TTC549 (cell line): ENCODE measurements around the gene CNEP1R1.

Source experiments
- FAIRE-seq: peaks from 2 replicates; lab custom pipeline; 2012; peaks lifted over from hg19 to GRCh38; lab: Jason Lieb, UNC

The CNEP1R1 gene

DNA sequence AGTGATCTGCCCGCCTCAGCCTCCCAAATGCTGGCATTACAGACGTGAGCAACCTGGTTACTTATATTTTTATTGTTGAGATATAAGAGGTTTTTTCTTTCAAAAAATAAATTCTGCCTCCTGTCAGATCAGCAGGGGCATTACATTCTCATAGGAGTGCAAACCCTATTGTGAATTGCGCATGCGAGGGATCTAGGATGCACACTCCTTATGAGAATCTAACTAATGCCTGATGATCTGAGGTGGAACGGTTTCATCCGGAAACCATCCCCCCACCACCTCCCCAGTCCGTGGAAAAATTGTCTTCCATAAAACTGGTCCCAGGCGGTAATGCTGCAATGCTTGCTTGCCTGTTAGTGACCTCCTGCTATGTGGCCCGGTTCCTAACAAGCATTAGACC lies 7.5 kb upstream of the CNEP1R1 start:
- FAIRE-seq, result no peak

GRCh38 chr16:50021544-50021943 lies 3.5 kb upstream of the CNEP1R1 start:
- FAIRE-seq, result no peak

DNA sequence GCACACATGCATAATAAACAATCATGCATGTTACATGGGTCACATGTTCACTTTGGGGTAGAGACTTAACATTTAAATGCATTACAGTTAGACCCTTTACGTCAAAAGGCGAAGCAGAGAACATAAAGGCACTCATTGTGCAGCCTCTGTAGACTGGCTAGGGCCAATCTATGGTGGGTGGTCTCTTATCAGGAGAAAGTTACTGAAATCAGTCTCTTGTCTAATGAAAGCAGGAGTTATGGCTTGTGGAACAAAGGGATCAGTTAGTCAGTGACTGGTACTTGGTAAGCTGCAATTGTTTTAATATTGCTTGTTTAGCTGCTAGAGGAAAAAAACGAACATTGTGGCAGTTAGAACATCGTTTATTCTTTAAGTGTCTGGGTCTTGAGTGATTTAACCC lies 1.4 kb upstream of the CNEP1R1 start:
- FAIRE-seq, result no peak

GRCh38 chr16:50024207-50024606 lies 818 bp upstream of the CNEP1R1 start:
- no peak for FAIRE-seq

DNA sequence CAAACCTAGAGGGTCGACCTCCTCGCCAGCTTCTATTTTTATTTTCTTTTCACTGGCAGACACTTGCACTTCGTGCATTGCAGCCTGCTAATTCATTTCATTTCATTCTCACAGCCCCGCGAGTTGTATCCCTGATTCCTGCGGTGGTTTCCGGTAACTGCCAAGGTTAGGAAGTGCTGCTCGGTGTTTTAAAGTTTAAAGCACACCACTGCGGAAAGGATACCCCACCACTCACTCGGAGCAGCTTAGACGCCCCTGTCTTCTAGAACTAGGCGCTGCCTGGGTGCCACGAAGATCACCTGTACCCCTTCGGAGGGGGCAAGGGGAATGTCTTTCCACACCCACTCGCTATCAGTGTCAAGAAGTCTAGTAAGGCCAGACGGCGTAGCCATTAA lies 509 bp downstream of the CNEP1R1 start:
- FAIRE-seq, result no peak

DNA sequence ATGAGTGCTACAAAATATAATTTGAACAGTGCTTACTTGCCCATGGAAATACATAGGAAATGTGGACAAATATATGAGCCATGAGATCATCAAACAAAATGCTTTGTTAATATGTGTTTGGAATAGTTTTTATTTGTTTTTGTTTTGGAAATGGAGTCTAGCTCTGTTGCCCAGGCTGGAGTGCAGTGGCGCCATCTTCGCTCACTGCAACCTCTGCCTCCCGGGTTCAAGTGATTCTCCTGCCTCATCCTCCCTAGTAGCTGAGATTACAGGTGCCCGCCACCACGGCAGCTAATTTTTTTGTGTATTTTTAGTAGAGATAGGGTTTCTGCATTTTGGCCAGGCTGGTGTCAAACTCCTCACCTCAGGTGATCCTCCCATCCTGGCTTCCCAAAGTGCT lies 2.8 kb downstream of the CNEP1R1 start:
- no peak for FAIRE-seq

GRCh38 chr16:50035468-50035992 lies 10.5 kb downstream of the CNEP1R1 start:
- no peak for FAIRE-seq

DNA sequence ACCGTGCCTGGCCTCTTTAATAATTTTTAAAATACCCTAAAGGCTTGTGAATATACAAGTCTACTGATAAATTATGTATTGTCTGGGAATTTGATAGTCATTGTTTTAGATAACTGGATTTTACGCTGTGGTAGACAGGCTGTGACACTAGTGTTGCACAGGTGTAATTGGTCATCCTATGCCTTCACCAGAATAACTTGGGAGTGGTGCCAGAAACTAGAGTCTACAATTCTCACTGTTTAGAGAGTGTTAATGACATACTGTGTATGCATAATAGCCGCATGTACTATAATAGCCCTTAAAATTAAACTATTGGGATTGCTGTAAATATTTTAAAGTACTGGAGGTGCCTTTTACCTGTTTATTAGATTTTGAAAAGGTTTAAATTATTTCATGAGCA lies 11.4 kb downstream of the CNEP1R1 start:
- no peak for FAIRE-seq

GRCh38 chr16:50037662-50038220 lies 12.7 kb downstream of the CNEP1R1 start:
- no peak for FAIRE-seq

- no peak for FAIRE-seq
Measured at GRCh38 chr16:50038286-50038685, 13.3 kb downstream of the CNEP1R1 start.

DNA sequence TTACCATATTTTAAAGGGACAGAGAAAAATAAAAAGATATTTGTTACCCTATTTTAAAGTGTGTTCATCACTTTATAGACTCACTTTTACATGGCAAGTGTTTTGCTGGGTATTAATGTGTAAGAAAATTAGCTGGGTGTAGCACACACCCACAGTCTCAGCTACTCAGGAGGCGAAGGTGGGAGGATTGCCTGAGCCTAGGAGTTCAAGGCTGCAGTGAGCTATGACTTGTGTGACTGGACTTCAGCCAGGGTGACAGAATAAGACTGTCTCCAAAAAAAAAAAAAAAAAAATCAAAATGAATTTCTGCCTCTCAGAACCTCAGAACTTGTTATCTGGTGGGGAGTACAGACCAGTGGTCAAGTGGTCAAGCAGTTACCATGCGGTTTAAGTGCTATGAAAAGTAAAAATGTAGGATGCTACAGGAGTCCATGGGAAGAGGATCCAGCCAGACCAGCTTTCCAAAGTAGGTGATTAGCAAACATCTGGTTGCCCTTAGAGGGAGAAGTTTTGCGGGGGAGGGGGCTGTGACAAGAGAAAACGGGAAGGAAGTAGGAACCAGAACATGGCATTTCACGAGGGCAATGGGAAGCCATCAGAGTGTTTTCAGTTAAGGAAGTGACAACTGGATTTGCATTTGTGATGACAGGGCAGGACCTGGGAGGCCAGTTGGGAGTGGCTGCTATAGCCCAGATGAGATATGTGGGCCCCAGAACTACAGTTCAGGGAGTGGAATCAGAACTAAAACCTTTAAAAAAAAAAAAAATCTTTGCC lies 13.9 kb downstream of the CNEP1R1 start:
- FAIRE-seq, result no peak

- FAIRE-seq, result no peak
Measured at GRCh38 chr16:50040018-50040417, 15.0 kb downstream of the CNEP1R1 start.

- FAIRE-seq, result no peak
Measured at GRCh38 chr16:50040710-50041109, 15.7 kb downstream of the CNEP1R1 start.

GRCh38 chr16:50043358-50043757 lies 18.3 kb downstream of the CNEP1R1 start:
- no peak for FAIRE-seq

- FAIRE-seq, result no peak
Measured at GRCh38 chr16:50045412-50045811, 20.4 kb downstream of the CNEP1R1 start.

GRCh38 chr16:50046853-50047252 lies 21.8 kb downstream of the CNEP1R1 start:
- FAIRE-seq, result no peak

- FAIRE-seq, result no peak
Measured at GRCh38 chr16:50047864-50048263, 22.8 kb downstream of the CNEP1R1 start.

DNA sequence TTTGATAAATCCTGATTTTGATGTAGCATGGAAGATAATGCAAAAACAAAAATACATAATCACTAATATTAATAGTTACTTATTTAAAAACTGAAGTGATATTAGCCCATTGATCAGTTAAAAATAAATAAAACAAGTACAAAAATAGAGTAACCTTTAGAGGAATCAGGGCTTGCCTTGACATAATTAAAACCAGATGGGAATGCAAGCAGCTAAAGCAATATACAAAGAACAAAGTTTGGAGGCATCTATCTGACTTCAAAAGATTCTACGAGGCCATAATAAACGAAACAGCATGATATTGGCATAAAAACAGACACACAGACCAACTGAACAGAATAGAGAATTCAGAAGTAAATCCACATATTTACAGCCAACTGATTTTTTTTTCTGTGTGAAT lies 25.8 kb downstream of the CNEP1R1 start:
- FAIRE-seq, result no peak

- FAIRE-seq, result no peak
Measured at GRCh38 chr16:50056226-50056625, 31.2 kb downstream of the CNEP1R1 start.

- no peak for FAIRE-seq
Measured at GRCh38 chr16:50058091-50058771, 33.2 kb downstream of the CNEP1R1 start.

- no peak for FAIRE-seq
Measured at GRCh38 chr16:50059111-50059510, 34.1 kb downstream of the CNEP1R1 start.

DNA sequence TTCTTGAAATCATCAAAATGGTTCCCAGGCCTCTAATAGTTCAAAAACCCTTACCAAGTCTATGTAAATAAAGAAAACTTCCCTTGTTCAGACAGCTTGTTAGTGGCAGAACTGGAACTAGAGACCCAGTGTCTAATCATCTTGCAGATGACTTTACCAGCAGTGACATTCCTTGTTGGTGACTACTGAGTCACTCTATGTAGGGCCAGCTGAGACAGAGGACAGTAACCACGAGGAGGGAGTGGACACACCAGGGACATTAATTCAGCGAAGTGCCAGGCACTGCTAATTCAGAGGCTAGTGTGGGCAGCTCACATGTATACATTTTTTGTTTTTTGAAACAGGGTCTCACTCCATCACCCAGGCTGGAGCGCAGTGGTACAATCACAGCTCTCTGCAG lies 34.6 kb downstream of the CNEP1R1 start:
- no peak for FAIRE-seq

GRCh38 chr16:50061326-50061725 lies 36.3 kb downstream of the CNEP1R1 start:
- no peak for FAIRE-seq

DNA sequence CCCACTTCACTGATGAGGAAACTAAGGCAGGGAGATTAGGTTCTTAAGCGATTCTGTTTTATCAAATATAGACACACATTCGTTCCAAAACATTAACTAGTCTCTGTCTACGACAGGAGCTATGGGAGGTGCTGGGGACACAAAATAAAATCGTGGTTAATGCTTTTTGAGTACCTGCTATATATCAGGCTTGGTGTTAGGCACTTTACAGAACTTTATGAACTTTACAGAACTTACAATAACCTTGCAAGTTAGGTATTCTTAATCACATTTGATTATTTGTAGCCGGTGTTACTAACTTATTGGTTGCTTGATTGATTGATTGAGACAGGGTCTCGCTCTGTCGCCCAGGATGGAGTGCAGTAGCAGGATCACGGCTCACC lies 40.2 kb downstream of the CNEP1R1 start:
- FAIRE-seq, result no peak
